ENCODE data around the gene AGRN.

Gene AGRN

GRCh38 chr1:1042835-1043234 lies 22.9 kb downstream of the AGRN start:
- 91% methylated on average over 10 of the region's 10 CpGs for WGBS

GRCh38 chr1:1043411-1043810 lies 23.5 kb downstream of the AGRN start:
- H3K4me1 ChIP-seq (ENCODE audit: insufficient read depth, low read length): no peaks in the 10 kb centered on the region
- 96% methylated on average over 27 of the region's 27 CpGs for WGBS
- no peak overlapping the region for H3K27ac ChIP-seq (ENCODE audit: low read depth, low read length)
- no peak overlapping the region for H3K9ac ChIP-seq (ENCODE audit: low read depth, low read length)
- H3K4me3 ChIP-seq (ENCODE audit: low read length): no peak overlapping the region
- H3K9me3 ChIP-seq (ENCODE audit: insufficient read depth, low read depth, low read length): no peaks in the 10 kb centered on the region
- H3K36me3 ChIP-seq (ENCODE audit: insufficient read depth, low read length): peaks cover 53% of the 10 kb centered on the region
- peaks cover 22% of the 10 kb centered on the region for H3K27me3 ChIP-seq (ENCODE audit: insufficient read depth, low read length)

More at GRCh38 chr1:1042835-1043234, 22.9 kb downstream of the AGRN start:
- Histone ChIP-seq H3K4me1 (ENCODE audit: insufficient read depth, low read length) (no peaks in the 10 kb centered on the region), H3K36me3 (ENCODE audit: insufficient read depth, low read length) (peaks cover 53% of the 10 kb centered on the region), H3K27ac (ENCODE audit: low read depth, low read length) (no peak overlapping the region), H3K9ac (ENCODE audit: low read depth, low read length) (no peak overlapping the region), H3K4me3 (ENCODE audit: low read length) (no peak overlapping the region), H3K9me3 (ENCODE audit: insufficient read depth, low read depth, low read length) (no peaks in the 10 kb centered on the region), H3K27me3 (ENCODE audit: insufficient read depth, low read length) (peaks cover 27% of the 10 kb centered on the region)

GRCh38 chr1:1043921-1044320 lies 24.0 kb downstream of the AGRN start:
- peaks cover 53% of the 10 kb centered on the region for H3K36me3 ChIP-seq (ENCODE audit: insufficient read depth, low read length)
- no peaks in the 10 kb centered on the region for H3K4me1 ChIP-seq (ENCODE audit: insufficient read depth, low read length)
- H3K9me3 ChIP-seq (ENCODE audit: insufficient read depth, low read depth, low read length): no peaks in the 10 kb centered on the region
- 97% methylated on average over 33 of the region's 33 CpGs for WGBS
- H3K27ac ChIP-seq (ENCODE audit: low read depth, low read length): no peak overlapping the region
- no peak overlapping the region for H3K9ac ChIP-seq (ENCODE audit: low read depth, low read length)
- H3K27me3 ChIP-seq (ENCODE audit: insufficient read depth, low read length): peaks cover 17% of the 10 kb centered on the region
- no peak overlapping the region for H3K4me3 ChIP-seq (ENCODE audit: low read length)

GRCh38 chr1:1044455-1045078 lies 24.6 kb downstream of the AGRN start:
- Histone ChIP-seq H3K4me3 (ENCODE audit: low read length) (no peak overlapping the region), H3K9ac (ENCODE audit: low read depth, low read length) (no peak overlapping the region), H3K9me3 (ENCODE audit: insufficient read depth, low read depth, low read length) (no peaks in the 10 kb centered on the region), H3K27me3 (ENCODE audit: insufficient read depth, low read length) (peaks cover 10% of the 10 kb centered on the region), H3K36me3 (ENCODE audit: insufficient read depth, low read length) (peaks cover 56% of the 10 kb centered on the region), H3K27ac (ENCODE audit: low read depth, low read length) (no peak overlapping the region), H3K4me1 (ENCODE audit: insufficient read depth, low read length) (no peaks in the 10 kb centered on the region)
- 94% methylated on average over 34 of the region's 34 CpGs for WGBS

- Histone ChIP-seq H3K4me3 (ENCODE audit: low read length) (no peak overlapping the region), H3K9ac (ENCODE audit: low read depth, low read length) (no peak overlapping the region), H3K4me1 (ENCODE audit: insufficient read depth, low read length) (no peaks in the 10 kb centered on the region), H3K9me3 (ENCODE audit: insufficient read depth, low read depth, low read length) (no peaks in the 10 kb centered on the region), H3K27me3 (ENCODE audit: insufficient read depth, low read length) (peaks cover 5% of the 10 kb centered on the region), H3K27ac (ENCODE audit: low read depth, low read length) (no peak overlapping the region), H3K36me3 (ENCODE audit: insufficient read depth, low read length) (peaks cover 58% of the 10 kb centered on the region)
- 94% methylated on average over 23 of the region's 23 CpGs for WGBS
Observed at GRCh38 chr1:1045129-1045528, 25.2 kb downstream of the AGRN start.

GRCh38 chr1:1046243-1046642 lies 26.3 kb downstream of the AGRN start:
- Histone ChIP-seq H3K27me3 (ENCODE audit: insufficient read depth, low read length) (no peaks in the 10 kb centered on the region), H3K9me3 (ENCODE audit: insufficient read depth, low read depth, low read length) (no peaks in the 10 kb centered on the region), H3K4me3 (ENCODE audit: low read length) (no peak overlapping the region), H3K27ac (ENCODE audit: low read depth, low read length) (no peak overlapping the region), H3K9ac (ENCODE audit: low read depth, low read length) (no peak overlapping the region), H3K36me3 (ENCODE audit: insufficient read depth, low read length) (peaks cover 64% of the 10 kb centered on the region), H3K4me1 (ENCODE audit: insufficient read depth, low read length) (no peaks in the 10 kb centered on the region)
- WGBS: 93% methylated on average over 20 of the region's 20 CpGs

- Histone ChIP-seq H3K4me3 (ENCODE audit: low read length) (no peak overlapping the region), H3K27ac (ENCODE audit: low read depth, low read length) (no peak overlapping the region), H3K9me3 (ENCODE audit: insufficient read depth, low read depth, low read length) (no peaks in the 10 kb centered on the region), H3K9ac (ENCODE audit: low read depth, low read length) (no peak overlapping the region), H3K36me3 (ENCODE audit: insufficient read depth, low read length) (peaks cover 67% of the 10 kb centered on the region), H3K27me3 (ENCODE audit: insufficient read depth, low read length) (no peaks in the 10 kb centered on the region), H3K4me1 (ENCODE audit: insufficient read depth, low read length) (no peaks in the 10 kb centered on the region)
- WGBS: 96% methylated on average over 26 of the region's 26 CpGs
Observed at GRCh38 chr1:1046767-1047166, 26.8 kb downstream of the AGRN start.

- 94% methylated on average over 19 of the region's 19 CpGs for WGBS
- no peaks in the 10 kb centered on the region for H3K9me3 ChIP-seq (ENCODE audit: insufficient read depth, low read depth, low read length)
- H3K4me3 ChIP-seq (ENCODE audit: low read length): no peak overlapping the region
- H3K27ac ChIP-seq (ENCODE audit: low read depth, low read length): no peak overlapping the region
- no peak overlapping the region for H3K9ac ChIP-seq (ENCODE audit: low read depth, low read length)
- no peaks in the 10 kb centered on the region for H3K4me1 ChIP-seq (ENCODE audit: insufficient read depth, low read length)
- no peaks in the 10 kb centered on the region for H3K27me3 ChIP-seq (ENCODE audit: insufficient read depth, low read length)
- peaks cover 71% of the 10 kb centered on the region for H3K36me3 ChIP-seq (ENCODE audit: insufficient read depth, low read length)
Observed at GRCh38 chr1:1047407-1047806, 27.5 kb downstream of the AGRN start.

- Histone ChIP-seq H3K4me1 (ENCODE audit: insufficient read depth, low read length) (no peaks in the 10 kb centered on the region), H3K27me3 (ENCODE audit: insufficient read depth, low read length) (no peaks in the 10 kb centered on the region), H3K4me3 (ENCODE audit: low read length) (no peak overlapping the region), H3K9me3 (ENCODE audit: insufficient read depth, low read depth, low read length) (no peaks in the 10 kb centered on the region), H3K36me3 (ENCODE audit: insufficient read depth, low read length) (peaks cover 73% of the 10 kb centered on the region), H3K27ac (ENCODE audit: low read depth, low read length) (no peak overlapping the region), H3K9ac (ENCODE audit: low read depth, low read length) (no peak overlapping the region)
- 94% methylated on average over 25 of the region's 25 CpGs for WGBS
Observed at GRCh38 chr1:1047963-1048362, 28.0 kb downstream of the AGRN start.

- Histone ChIP-seq H3K27ac (ENCODE audit: low read depth, low read length) (no peak overlapping the region), H3K36me3 (ENCODE audit: insufficient read depth, low read length) (peaks cover 70% of the 10 kb centered on the region), H3K4me1 (ENCODE audit: insufficient read depth, low read length) (no peaks in the 10 kb centered on the region), H3K9ac (ENCODE audit: low read depth, low read length) (no peak overlapping the region), H3K4me3 (ENCODE audit: low read length) (no peak overlapping the region), H3K9me3 (ENCODE audit: insufficient read depth, low read depth, low read length) (no peaks in the 10 kb centered on the region), H3K27me3 (ENCODE audit: insufficient read depth, low read length) (no peaks in the 10 kb centered on the region)
- 97% methylated on average over 19 of the region's 28 CpGs for WGBS
Observed at GRCh38 chr1:1048765-1049164, 28.8 kb downstream of the AGRN start.

- H3K9ac ChIP-seq (ENCODE audit: low read depth, low read length): no peak overlapping the region
- WGBS: 94% methylated on average over 57 of the region's 57 CpGs
- no peak overlapping the region for H3K27ac ChIP-seq (ENCODE audit: low read depth, low read length)
- no peaks in the 10 kb centered on the region for H3K27me3 ChIP-seq (ENCODE audit: insufficient read depth, low read length)
- no peaks in the 10 kb centered on the region for H3K9me3 ChIP-seq (ENCODE audit: insufficient read depth, low read depth, low read length)
- peaks cover 69% of the 10 kb centered on the region for H3K36me3 ChIP-seq (ENCODE audit: insufficient read depth, low read length)
- no peak overlapping the region for H3K4me3 ChIP-seq (ENCODE audit: low read length)
- H3K4me1 ChIP-seq (ENCODE audit: insufficient read depth, low read length): no peaks in the 10 kb centered on the region
Observed at GRCh38 chr1:1049318-1050165, 29.6 kb downstream of the AGRN start.
